GM12891 (cell line): ENCODE data around the gene DLX6.

ENCODE experiments used
- POLR2A ChIP-seq: IDR thresholded peaks from 2 replicates; pipeline ENCODE4 v1.6.1; 2011; ENCODE audit warnings: low read depth, low read length, control low read depth
- POLR2AphosphoS5 ChIP-seq: IDR thresholded peaks from 2 replicates; pipeline ENCODE4 v1.6.1; 2011; ENCODE audit warnings: low read depth, low read length, control low read depth
- POU2F2 ChIP-seq: IDR thresholded peaks from 2 replicates; pipeline ENCODE4 v1.6.1; 2011; ENCODE audit warnings: low read depth, mild to moderate bottlenecking, control low read depth, low read length, moderate library complexity

GRCh38 chr7:97024209-97025129, 19.1 kb downstream of the DLX6 start, which contains the start of gene DLX5:
- TF ChIP-seq POLR2A (no peak), POU2F2 (no peak), POLR2AphosphoS5 (no peak)
